ENCODE results near the gene AGMO. TPM values are rescaled to one million over a fixed set of nuclear protein-coding genes. Genes with fewer than 3 reads are reported as not detected.

The AGMO gene
- total and polyA plus RNA-seq, 2 of the 8 experiments (the other 6 are each of a cell fraction or from before 2014, with no cell fraction given) = 0.22 to 0.45 TPM

DNA sequence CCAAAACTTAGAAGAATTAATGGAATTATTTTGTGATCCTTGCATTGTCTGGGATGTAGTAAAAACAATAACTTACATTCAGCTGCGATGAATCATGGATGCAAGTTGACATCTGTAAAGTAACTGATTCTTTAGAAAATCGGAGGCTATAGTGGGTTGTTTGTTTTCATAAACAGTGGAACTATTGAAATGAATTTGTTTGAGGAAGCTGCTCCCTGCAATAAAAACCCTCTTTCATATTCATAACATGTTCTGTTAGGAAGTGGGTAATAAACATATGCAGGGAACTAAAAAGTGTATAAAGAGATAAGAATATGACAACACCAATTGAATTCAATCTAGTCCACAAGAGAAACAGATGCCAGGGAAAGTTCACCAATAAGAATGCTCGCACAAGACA lies 53.6 kb downstream of the AGMO start:
- Histone ChIP-seq H4K91ac (replicated peaks; ENCODE audit: insufficient read length, low read length) (no peak overlapping the region), H3K14ac (ENCODE audit: insufficient read length) (no peak overlapping the region), H4K5ac (ENCODE audit: insufficient read length, low read depth, low read length) (no peak overlapping the region), H3K27me3 (replicated peaks in 1 of 4; ENCODE audit: control insufficient read depth in 3 of 4, extremely low read depth in 1 of 4, insufficient read depth in 3 of 4, low read length in 3 of 4) (no peaks in the 10 kb centered on the region), H3K23ac (ENCODE audit: insufficient read length) (no peak overlapping the region), H3K4me3 (ENCODE audit: extremely low read depth in 1 of 4, insufficient read depth in 2 of 4, low read depth in 3 of 4, low read length in 4 of 4) (no peak overlapping the region), H2BK120ac (replicated peaks; ENCODE audit: low read depth, low read length) (no peak overlapping the region), H2AFZ (ENCODE audit: low read length) (no peak overlapping the region), H4K20me1 (replicated peaks in 1 of 2; ENCODE audit: control insufficient read depth in 1 of 2, insufficient read depth in 2 of 2, low read length in 2 of 2) (peaks cover 0 to 1% of the 10 kb centered on the region in 2 experiments), H3K79me1 (ENCODE audit: low read depth, low read length) (no peaks in the 10 kb centered on the region), H3K79me2 (ENCODE audit: control insufficient read depth in 1 of 2, insufficient read depth in 2 of 2, low read length in 2 of 2) (no peaks in the 10 kb centered on the region), H4K8ac (ENCODE audit: extremely low read depth, insufficient read depth, low read length) (no peak overlapping the region), H2BK20ac (ENCODE audit: low read length) (no peak overlapping the region), H2AK5ac (ENCODE audit: low read depth, low read length) (no peak overlapping the region), H3K9me3 (ENCODE audit: insufficient read depth in 2 of 2, low read depth in 1 of 2, low read length in 1 of 2) (no peaks in the 10 kb centered on the region), H2BK5ac (ENCODE audit: low read depth, low read length) (no peak overlapping the region), H3K4ac (replicated peaks; ENCODE audit: insufficient read length, low read depth, low read length) (no peak overlapping the region), H2BK15ac (ENCODE audit: low read length) (no peak overlapping the region), H3K9ac (replicated peaks in 1 of 4; ENCODE audit: extremely low read depth in 1 of 4, low read depth in 3 of 4, low read length in 3 of 4) (no peak overlapping the region), H3K23me2 (ENCODE audit: low read depth, low read length) (no peaks in the 10 kb centered on the region), H3K36me3 (ENCODE audit: control insufficient read depth in 2 of 4, insufficient read depth in 4 of 4, low read length in 3 of 4) (no peaks in the 10 kb centered on the region), H3K4me1 (replicated peaks in 1 of 4; ENCODE audit: control insufficient read depth in 3 of 4, insufficient read depth in 4 of 4, low read length in 3 of 4) (no peaks in the 10 kb centered on the region), H3K27ac (ENCODE audit: low read depth, low read length) (no peak overlapping the region), H2BK12ac (ENCODE audit: low read depth, low read length) (no peak overlapping the region), H3K4me2 (ENCODE audit: insufficient read depth in 1 of 2, low read depth in 2 of 2, low read length in 2 of 2) (no peak overlapping the region), H3K18ac (ENCODE audit: extremely low read depth, low read length) (no peak overlapping the region), H3K56ac (replicated peaks; ENCODE audit: insufficient read length, low read depth, low read length) (no peak overlapping the region)
- FAIRE-seq (no peak), DNase-seq (ENCODE audit: low read depth in 1 of 2, low spot score in 2 of 2) (no peak)
- CTCF ChIA-PET (ENCODE audit: partially characterized antibody) = no interaction called here
- 88% methylated on average over 3 of the region's 3 CpGs; no CpG with 5 or more reads in 1 of the 2 experiments for WGBS, 2 experiments (ENCODE audit: extremely low coverage in 1 of 2, insufficient coverage in 1 of 2, insufficient read length in 1 of 2, insufficient replicate concordance in 2 of 2, low coverage in 1 of 2, low lambda C conversion rate in 2 of 2, missing lambda C conversion rate in 1 of 2)
- POLR2A ChIA-PET (ENCODE audit: partially characterized antibody) = no interaction called here
- TF ChIP-seq CBX8 (IDR thresholded peaks at IDR 0.05; ENCODE audit: borderline replicate concordance, low read depth, low read length) (no peak), SUZ12 (IDR thresholded peaks at IDR 0.05; ENCODE audit: low read length) (no peak), SP1 (IDR thresholded peaks at IDR 0.05; ENCODE audit: low read depth, low read length) (no peak), TCF12 (IDR thresholded peaks at IDR 0.05; ENCODE audit: low read depth, low read length) (no peak), MAFK (IDR thresholded peaks at IDR 0.05; ENCODE audit: low read depth, low read length) (no peak), YY1 (IDR thresholded peaks at IDR 0.05; ENCODE audit: low read depth, low read length) (no peak), SAP30 (IDR thresholded peaks at IDR 0.05; ENCODE audit: insufficient read depth, insufficient replicate concordance, low read length) (no peak), ZNF274 (IDR thresholded peaks at IDR 0.05; ENCODE audit: borderline replicate concordance, extremely low read depth, low read length) (no peak), SIN3A (conservative IDR thresholded peaks at IDR 0.05 in 1 of 2, IDR thresholded peaks at IDR 0.05 in 1 of 2; ENCODE audit: low read depth in 1 of 2, low read length in 2 of 2) (no peak), KDM1A (IDR thresholded peaks at IDR 0.05; ENCODE audit: borderline replicate concordance, low read length) (no peak), CTBP2 (IDR thresholded peaks at IDR 0.05; ENCODE audit: borderline replicate concordance, insufficient read depth, insufficient read length, low read length) (no peak), JUND (IDR thresholded peaks at IDR 0.05; ENCODE audit: low read length) (no peak), BRCA1 (IDR thresholded peaks at IDR 0.05; ENCODE audit: low read depth, low read length) (no peak), POLR2AphosphoS5 (IDR thresholded peaks at IDR 0.05; ENCODE audit: low read depth, low read length) (no peak), BACH1 (IDR thresholded peaks at IDR 0.05; ENCODE audit: low read length) (no peak), RXRA (IDR thresholded peaks at IDR 0.05; ENCODE audit: insufficient read depth, low read depth, low read length) (no peak)
